Caco-2 (cell line): ENCODE measurements around the gene ELOVL3. TPM values are rescaled to one million over a fixed set of nuclear protein-coding genes. Genes with fewer than 3 reads are reported as not detected.

ENCODE experiments used
- BruUV-seq: library from RNA; stranded (reverse); fragments of 400-500 nt; replicated peaks from 2 replicates; lab custom pipeline; 2021; lab: Mats Ljungman, UMichigan
- CTCF ChIA-PET: fragments of 300-600 bp; sonication (Branson Sonifier 250); formaldehyde crosslinking; loops from one replicate; lab custom pipeline; 2022; ENCODE audit warnings: antibody characterized with exemption; lab: Charles Lee
- POLR2A ChIA-PET: fragments of 300-600 bp; sonication (Branson Sonifier 250); formaldehyde crosslinking; loops from one replicate; lab custom pipeline; 2022; ENCODE audit warnings: antibody characterized with exemption; lab: Charles Lee
- DNase-seq, 2 experiments: peaks; one replicate each; pipeline versions ENCODE4 v3.0.0 to v3.0.0-alpha.2; 2020 to 2022
- H3K27me3 ChIP-seq: replicated peaks from 2 replicates; pipeline ENCODE4 v1.6.0; 2011; ENCODE audit warnings: low read length; ENCODE audit not compliant: control insufficient read depth, insufficient read depth
- H3K36me3 ChIP-seq: 2 replicates; pipeline ENCODE4 v1.5.1; 2011; ENCODE audit warnings: low read length; ENCODE audit not compliant: control insufficient read depth, insufficient read depth
- H3K4me1 ChIP-seq: fragments of 250-450 bp; sonication (Bioruptor Pico); 2 replicates; pipeline ENCODE4 v1.5.1; 2020; ENCODE audit warnings: mild to moderate bottlenecking
- H3K4me3 ChIP-seq: 2 replicates; pipeline ENCODE4 v1.5.1; 2011; ENCODE audit warnings: low read depth, mild to moderate bottlenecking, control low read depth, low read length
- H3K9me3 ChIP-seq: fragments of 250-450 bp; sonication (Bioruptor Pico); 2 replicates; pipeline ENCODE4 v1.5.1; 2020; ENCODE audit warnings: mild to moderate bottlenecking, moderate library complexity
- H3K27ac Mint-ChIP-seq: one replicate; pipeline ENCODE4 v1.8.0; 2022; ENCODE audit warnings: mixed read lengths; ENCODE audit not compliant: unreplicated experiment
- H3K27me3 Mint-ChIP-seq: one replicate; pipeline ENCODE4 v1.8.0; 2022; ENCODE audit warnings: mixed read lengths; ENCODE audit not compliant: insufficient read depth, unreplicated experiment
- H3K36me3 Mint-ChIP-seq: one replicate; pipeline ENCODE4 v1.8.0; 2022; ENCODE audit warnings: mild to moderate bottlenecking, mixed read lengths; ENCODE audit not compliant: insufficient read depth, unreplicated experiment
- H3K4me1 Mint-ChIP-seq: one replicate; pipeline ENCODE4 v1.8.0; 2022; ENCODE audit warnings: low read depth, mixed read lengths; ENCODE audit not compliant: unreplicated experiment
- H3K4me3 Mint-ChIP-seq: one replicate; pipeline ENCODE4 v1.8.0; 2022; ENCODE audit warnings: mild to moderate bottlenecking, moderate library complexity, mixed read lengths; ENCODE audit not compliant: unreplicated experiment
- H3K9me3 Mint-ChIP-seq: one replicate; pipeline ENCODE4 v1.8.0; 2022; ENCODE audit warnings: mixed read lengths; ENCODE audit not compliant: unreplicated experiment
- intact Hi-C: fragments of 100-400 bp; cut with micrococcal nuclease; formaldehyde crosslinking; loops from one replicate; pipeline ENCODE4 v1.10.0; 2022; ENCODE audit not compliant: unreplicated experiment
- total RNA-seq: library from RNA; stranded (reverse); gene quantifications from 2 replicates; pipeline ENCODE4 v1.2.3, GENCODE V29; 2022
- TF ChIP-seq, protein P1 (sequence below), 2 experiments: fragments of 200-600 bp in 1 of 2; IDR thresholded peaks; 1 replicate in 1 of 2; 2 replicates in 1 of 2; pipeline versions ENCODE4 v1.5.1 to v1.8.0; 2011 to 2022; ENCODE audit warnings: antibody characterized with exemption in 1 of 2, control low read depth in 1 of 2, inconsistent platforms in 1 of 2, low read depth in 1 of 2, low read length in 1 of 2, mild to moderate bottlenecking in 1 of 2, moderate library complexity in 1 of 2; ENCODE audit not compliant: insufficient read depth in 1 of 2, severe bottlenecking in 1 of 2, unreplicated experiment in 1 of 2

The ELOVL3 gene
- total RNA-seq, 1 experiment from 2014 or later, result 2.2 TPM

DNA sequence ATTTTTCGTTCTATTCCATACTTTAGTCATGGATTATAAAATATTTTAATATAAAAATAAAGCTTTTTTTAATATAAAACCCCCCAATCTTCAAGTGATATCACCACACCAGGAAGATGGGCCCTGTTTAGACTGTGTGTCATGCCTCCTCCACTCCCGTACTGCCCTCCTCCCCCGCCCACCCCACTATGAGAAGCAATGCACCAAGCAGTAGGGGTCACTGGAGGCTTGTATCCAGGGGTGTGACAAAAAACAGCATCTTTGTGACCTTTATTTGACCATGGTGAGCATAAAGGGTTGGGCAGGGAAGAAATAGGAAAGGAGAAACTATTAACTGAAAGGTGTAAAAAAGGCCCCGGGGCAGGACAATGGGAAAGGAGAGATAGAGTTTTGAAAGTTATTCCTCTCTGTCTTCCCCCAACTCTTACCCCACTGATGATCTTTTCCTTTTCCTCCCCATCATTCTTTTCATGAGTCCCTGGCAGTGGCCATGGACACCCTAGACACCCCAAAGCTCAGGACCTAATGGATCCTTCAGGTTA lies 11.7 kb downstream of the ELOVL3 start:
- ChIA-PET CTCF (interaction anchor here (1.0 kb wide), 1 partner anchor 8 kb away, joined by 3 read pairs; the partner anchor contains the start of gene GBF1), POLR2A (no interaction called here)
- no peaks in the 10 kb centered on the region for H3K27me3 ChIP-seq
- Mint-ChIP-seq H3K27me3 (peaks cover 10% of the 10 kb centered on the region), H3K27ac (no peak overlapping the region), H3K36me3 (peaks cover 6% of the 10 kb centered on the region), H3K9me3 (no peaks in the 10 kb centered on the region), H3K4me3 (no peak overlapping the region), H3K4me1 (peaks cover 8% of the 10 kb centered on the region)
- H3K4me1 ChIP-seq, result peaks cover 5% of the 10 kb centered on the region; the same call in 1 of the 2 replicates
- TF ChIP-seq, protein P1, sequence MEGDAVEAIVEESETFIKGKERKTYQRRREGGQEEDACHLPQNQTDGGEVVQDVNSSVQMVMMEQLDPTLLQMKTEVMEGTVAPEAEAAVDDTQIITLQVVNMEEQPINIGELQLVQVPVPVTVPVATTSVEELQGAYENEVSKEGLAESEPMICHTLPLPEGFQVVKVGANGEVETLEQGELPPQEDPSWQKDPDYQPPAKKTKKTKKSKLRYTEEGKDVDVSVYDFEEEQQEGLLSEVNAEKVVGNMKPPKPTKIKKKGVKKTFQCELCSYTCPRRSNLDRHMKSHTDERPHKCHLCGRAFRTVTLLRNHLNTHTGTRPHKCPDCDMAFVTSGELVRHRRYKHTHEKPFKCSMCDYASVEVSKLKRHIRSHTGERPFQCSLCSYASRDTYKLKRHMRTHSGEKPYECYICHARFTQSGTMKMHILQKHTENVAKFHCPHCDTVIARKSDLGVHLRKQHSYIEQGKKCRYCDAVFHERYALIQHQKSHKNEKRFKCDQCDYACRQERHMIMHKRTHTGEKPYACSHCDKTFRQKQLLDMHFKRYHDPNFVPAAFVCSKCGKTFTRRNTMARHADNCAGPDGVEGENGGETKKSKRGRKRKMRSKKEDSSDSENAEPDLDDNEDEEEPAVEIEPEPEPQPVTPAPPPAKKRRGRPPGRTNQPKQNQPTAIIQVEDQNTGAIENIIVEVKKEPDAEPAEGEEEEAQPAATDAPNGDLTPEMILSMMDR (IDR thresholded peaks at IDR 0.05; ENCODE audit: insufficient read depth in 1 of 2, low read depth in 1 of 2, low read length in 1 of 2, severe bottlenecking in 1 of 2, unreplicated experiment in 1 of 2), result no peak
- no peaks in the 10 kb centered on the region for H3K9me3 ChIP-seq
- intact Hi-C loops, result no loop called here
- no peaks in the 10 kb centered on the region; the same call in 1 of the 2 replicates for H3K36me3 ChIP-seq
- H3K4me3 ChIP-seq, result no peak overlapping the region
- BruUV-seq, result no TSS peak
- no peak for DNase-seq

DNA sequence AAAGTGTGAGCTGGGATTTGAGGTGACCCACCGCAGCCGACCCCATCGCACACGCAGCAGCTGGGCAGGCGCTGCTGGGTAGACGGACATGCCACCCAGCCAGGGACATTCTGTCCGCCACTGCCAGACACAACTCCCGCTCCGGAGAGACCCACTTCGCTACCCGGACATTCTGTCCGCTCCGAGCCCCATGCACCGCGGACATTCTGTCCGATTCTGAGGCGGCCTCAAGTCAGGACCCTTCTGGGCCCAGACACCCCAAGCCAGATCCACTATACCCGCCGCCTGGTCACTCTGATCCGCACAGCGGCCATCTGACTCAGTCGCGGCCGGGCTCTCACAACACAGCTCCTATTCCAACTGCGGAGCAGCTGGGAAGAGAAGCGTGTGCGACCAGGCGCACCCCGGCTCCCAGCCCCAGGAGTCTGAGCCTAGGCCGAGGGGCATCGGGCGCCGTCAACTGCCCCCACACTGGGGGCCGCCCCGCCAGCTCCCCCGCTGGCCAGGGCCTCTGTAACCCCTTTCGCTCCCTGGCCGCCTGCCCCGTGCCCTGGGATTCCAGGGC lies 14.4 kb downstream of the ELOVL3 start:
- H3K9me3 ChIP-seq, result no peaks in the 10 kb centered on the region
- Mint-ChIP-seq H3K36me3 (peaks cover 14% of the 10 kb centered on the region), H3K27ac (no peak overlapping the region), H3K4me1 (peaks cover 24% of the 10 kb centered on the region), H3K9me3 (no peaks in the 10 kb centered on the region), H3K4me3 (peak overlapping the region; percentile 90), H3K27me3 (peaks cover 10% of the 10 kb centered on the region)
- ChIA-PET POLR2A (no interaction called here), CTCF (interaction anchor here (1.0 to 2.4 kb wide), 6 partner anchors 9 to 262 kb away, joined by 3 to 17 read pairs (median 7); partner anchors contain the start of genes ACTR1A and NFKB2)
- no TSS peak for BruUV-seq
- no peaks in the 10 kb centered on the region for H3K36me3 ChIP-seq
- DNase-seq, result no peak
- no peaks in the 10 kb centered on the region for H3K27me3 ChIP-seq
- H3K4me3 ChIP-seq, result peak overlapping the region; percentile 66
- intact Hi-C loops, result no loop called here
- TF ChIP-seq, protein P1 (IDR thresholded peaks at IDR 0.05; ENCODE audit: insufficient read depth in 1 of 2, low read depth in 1 of 2, low read length in 1 of 2, severe bottlenecking in 1 of 2, unreplicated experiment in 1 of 2), result no peak
- peaks cover 8% of the 10 kb centered on the region for H3K4me1 ChIP-seq

DNA sequence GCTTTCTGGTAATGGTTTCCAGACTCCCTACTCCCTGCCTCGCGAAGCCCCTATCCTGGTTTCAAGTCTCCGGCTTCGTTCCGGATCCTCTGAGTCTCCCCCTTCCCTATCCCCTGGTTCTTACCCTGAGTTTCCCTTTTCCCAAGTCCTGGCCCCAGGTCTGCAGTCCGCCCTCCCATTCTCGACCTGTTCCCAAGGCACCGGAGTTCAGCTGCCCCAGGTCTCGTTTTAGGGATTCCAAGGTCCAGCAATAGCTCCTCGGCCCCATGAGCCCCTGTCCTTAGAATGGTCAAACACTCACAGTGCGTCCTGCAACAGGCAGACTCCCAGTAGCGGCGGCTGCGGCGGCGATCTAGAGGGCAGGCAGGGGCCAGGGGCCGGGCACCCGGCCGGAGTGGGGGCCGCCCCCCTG lies 14.9 kb downstream of the ELOVL3 start:
- BruUV-seq, result no TSS peak
- H3K27me3 ChIP-seq, result no peaks in the 10 kb centered on the region
- Mint-ChIP-seq H3K27ac (no peak overlapping the region), H3K9me3 (no peaks in the 10 kb centered on the region), H3K4me3 (peak overlapping the region; percentile 90), H3K4me1 (peaks cover 24% of the 10 kb centered on the region), H3K36me3 (peaks cover 15% of the 10 kb centered on the region), H3K27me3 (peaks cover 6% of the 10 kb centered on the region)
- no peaks in the 10 kb centered on the region for H3K36me3 ChIP-seq
- no peak for DNase-seq
- TF ChIP-seq, protein P1 (IDR thresholded peaks at IDR 0.05; ENCODE audit: insufficient read depth in 1 of 2, low read depth in 1 of 2, low read length in 1 of 2, severe bottlenecking in 1 of 2, unreplicated experiment in 1 of 2), result no peak
- no peaks in the 10 kb centered on the region for H3K9me3 ChIP-seq
- H3K4me3 ChIP-seq, result peak overlapping the region; percentile 66
- H3K4me1 ChIP-seq, result peaks cover 8% of the 10 kb centered on the region
- ChIA-PET POLR2A (interaction anchor here (0.6 kb wide), 1 partner anchor 50 kb away, joined by 5 read pairs; no protein-coding TSS in a partner anchor), CTCF (interaction anchor here (0.6 to 2.4 kb wide), 8 partner anchors 10 to 261 kb away, joined by 3 to 17 read pairs (median 4); partner anchors contain the start of genes ACTR1A, ELOVL3 and NFKB2)
- intact Hi-C loops, result no loop called here
